ENCODE measurements around the gene KIAA0753.
"Not testable (repeated sequence)": the region's sequence is repeated elsewhere in the genome, so short reads cannot be mapped to it uniquely, and the experiment has no call there.

The KIAA0753 gene

GRCh38 chr17:6676802-6677157, 36.3 kb upstream of the KIAA0753 start:
- no peak overlapping the region for H3K4me3 Mint-ChIP-seq
- peaks cover 30% of the 10 kb centered on the region for H3K27me3 Mint-ChIP-seq (ENCODE audit: low read depth)
- no peaks in the 10 kb centered on the region for H3K9me3 Mint-ChIP-seq
- H3K4me1 Mint-ChIP-seq (ENCODE audit: low read depth): peaks cover 3% of the 10 kb centered on the region
- H3K27ac Mint-ChIP-seq: no peak overlapping the region
- no peaks in the 10 kb centered on the region for H3K36me3 Mint-ChIP-seq (ENCODE audit: low read depth)
- no peak for DNase-seq (ENCODE audit: low spot score)

DNA sequence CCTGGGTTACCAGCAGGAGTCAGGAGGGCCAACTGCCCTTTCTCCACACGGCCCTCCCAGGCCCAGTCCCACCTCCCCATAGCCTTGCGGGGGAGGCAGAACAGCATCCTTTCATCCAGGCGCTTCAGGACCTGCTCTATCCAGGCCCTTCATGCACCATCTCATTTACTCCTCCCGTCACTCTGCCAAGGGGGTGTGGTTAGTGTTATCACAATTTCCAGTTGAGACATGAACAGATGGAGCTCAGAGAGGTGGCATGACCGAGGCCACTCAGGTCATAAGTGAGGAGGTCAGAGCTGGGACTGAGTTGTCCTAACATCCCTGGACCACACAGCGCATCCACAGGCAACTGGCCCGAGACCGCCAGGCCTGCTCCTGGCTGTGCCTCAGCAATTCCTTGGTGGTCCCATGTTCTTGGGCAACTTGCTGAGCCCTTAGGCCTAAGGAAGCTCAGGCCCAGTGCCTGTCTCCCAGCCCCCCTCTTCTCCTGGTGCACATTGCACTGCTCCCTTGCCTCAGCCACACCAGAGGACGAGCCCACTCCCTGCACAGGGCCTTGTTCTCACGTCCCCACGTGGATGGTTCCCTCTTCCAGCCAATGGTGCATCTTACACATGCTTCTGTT, 34.8 kb upstream of the KIAA0753 start:
- H3K36me3 Mint-ChIP-seq (ENCODE audit: low read depth): no peaks in the 10 kb centered on the region
- no peaks in the 10 kb centered on the region for H3K9me3 Mint-ChIP-seq
- no peak for DNase-seq (ENCODE audit: low spot score)
- H3K4me3 Mint-ChIP-seq: no peak overlapping the region
- peaks cover 25% of the 10 kb centered on the region for H3K27me3 Mint-ChIP-seq (ENCODE audit: low read depth)
- no peak overlapping the region for H3K27ac Mint-ChIP-seq
- H3K4me1 Mint-ChIP-seq (ENCODE audit: low read depth): peaks cover 3% of the 10 kb centered on the region

DNA sequence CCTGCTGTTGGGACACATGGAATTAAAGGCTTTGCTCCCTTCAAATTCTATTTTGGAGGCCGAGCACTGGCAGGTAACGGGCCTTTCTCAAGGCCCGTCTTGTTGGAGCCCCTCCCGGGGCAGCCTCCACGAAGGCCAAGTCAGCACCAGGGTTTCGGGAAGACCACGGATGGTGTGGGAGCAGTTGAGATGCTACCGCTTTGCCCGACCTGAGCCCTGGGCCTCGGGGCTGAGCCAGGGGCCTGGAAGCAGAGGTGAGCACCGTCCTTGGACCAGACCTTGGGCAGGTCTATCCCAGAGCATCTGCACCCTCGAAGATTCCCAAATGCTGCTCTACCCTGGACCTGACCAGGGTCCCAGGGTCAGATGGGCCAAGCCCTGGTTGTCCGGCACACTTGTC, 34.1 kb upstream of the KIAA0753 start:
- no peak overlapping the region for H3K4me3 Mint-ChIP-seq
- no peak overlapping the region for H3K27ac Mint-ChIP-seq
- H3K36me3 Mint-ChIP-seq (ENCODE audit: low read depth): no peaks in the 10 kb centered on the region
- H3K4me1 Mint-ChIP-seq (ENCODE audit: low read depth): peaks cover 3% of the 10 kb centered on the region
- H3K9me3 Mint-ChIP-seq: no peaks in the 10 kb centered on the region
- H3K27me3 Mint-ChIP-seq (ENCODE audit: low read depth): peaks cover 22% of the 10 kb centered on the region
- no peak for DNase-seq (ENCODE audit: low spot score)

- H3K36me3 Mint-ChIP-seq (ENCODE audit: low read depth): no peaks in the 10 kb centered on the region
- H3K27ac Mint-ChIP-seq: no peak overlapping the region
- H3K9me3 Mint-ChIP-seq: no peaks in the 10 kb centered on the region
- DNase-seq (ENCODE audit: low spot score): no peak
- H3K27me3 Mint-ChIP-seq (ENCODE audit: low read depth): peaks cover 9% of the 10 kb centered on the region
- H3K4me3 Mint-ChIP-seq: no peak overlapping the region
- no peaks in the 10 kb centered on the region for H3K4me1 Mint-ChIP-seq (ENCODE audit: low read depth)
Observed at GRCh38 chr17:6671431-6671830, 30.9 kb upstream of the KIAA0753 start.

DNA sequence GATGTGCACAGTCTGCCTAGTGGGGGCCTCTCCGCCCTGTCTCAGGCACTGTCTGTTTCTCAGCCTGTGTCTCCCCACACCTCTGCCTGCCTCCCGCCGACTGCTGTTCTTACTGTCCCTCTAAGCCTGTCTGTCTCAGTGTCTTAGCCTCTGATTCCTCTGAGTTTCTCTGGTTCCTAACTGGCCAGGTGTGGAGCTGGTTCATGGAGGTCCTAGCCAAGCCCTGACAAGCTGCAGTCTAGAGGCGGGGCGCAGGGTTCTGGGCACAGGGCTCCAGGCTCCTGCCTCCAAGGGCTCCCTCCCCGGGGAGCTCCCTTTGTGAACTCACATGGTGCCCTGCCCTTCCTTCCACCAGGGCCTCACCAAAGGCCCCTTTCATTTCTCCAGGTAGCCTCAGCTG, 30.5 kb upstream of the KIAA0753 start:
- H3K4me1 Mint-ChIP-seq (ENCODE audit: low read depth): no peaks in the 10 kb centered on the region
- DNase-seq (ENCODE audit: low spot score): no peak
- no peaks in the 10 kb centered on the region for H3K9me3 Mint-ChIP-seq
- no peak overlapping the region for H3K4me3 Mint-ChIP-seq
- no peaks in the 10 kb centered on the region for H3K36me3 Mint-ChIP-seq (ENCODE audit: low read depth)
- H3K27ac Mint-ChIP-seq: no peak overlapping the region
- H3K27me3 Mint-ChIP-seq (ENCODE audit: low read depth): peaks cover 9% of the 10 kb centered on the region

- no peaks in the 10 kb centered on the region for H3K4me1 Mint-ChIP-seq (ENCODE audit: low read depth)
- H3K9me3 Mint-ChIP-seq: no peaks in the 10 kb centered on the region
- no peak overlapping the region for H3K4me3 Mint-ChIP-seq
- H3K27ac Mint-ChIP-seq: no peak overlapping the region
- H3K27me3 Mint-ChIP-seq (ENCODE audit: low read depth): peaks cover 4% of the 10 kb centered on the region
- no peaks in the 10 kb centered on the region for H3K36me3 Mint-ChIP-seq (ENCODE audit: low read depth)
- DNase-seq (ENCODE audit: low spot score): no peak
Observed at GRCh38 chr17:6670571-6670970, 30.1 kb upstream of the KIAA0753 start.

- H3K36me3 Mint-ChIP-seq (ENCODE audit: low read depth): no peaks in the 10 kb centered on the region
- no peaks in the 10 kb centered on the region for H3K9me3 Mint-ChIP-seq
- no peak overlapping the region for H3K27ac Mint-ChIP-seq
- peaks cover 8% of the 10 kb centered on the region for H3K27me3 Mint-ChIP-seq (ENCODE audit: low read depth)
- no peaks in the 10 kb centered on the region for H3K4me1 Mint-ChIP-seq (ENCODE audit: low read depth)
- no peak overlapping the region for H3K4me3 Mint-ChIP-seq
- DNase-seq (ENCODE audit: low spot score): no peak
Observed at GRCh38 chr17:6669479-6670212, 29.1 kb upstream of the KIAA0753 start.

GRCh38 chr17:6668727-6669425, 28.4 kb upstream of the KIAA0753 start:
- Mint-ChIP-seq H3K9me3 (no peaks in the 10 kb centered on the region), H3K4me3 (no peak overlapping the region), H3K4me1 (ENCODE audit: low read depth) (no peaks in the 10 kb centered on the region), H3K36me3 (ENCODE audit: low read depth) (no peaks in the 10 kb centered on the region), H3K27me3 (ENCODE audit: low read depth) (peaks cover 8% of the 10 kb centered on the region), H3K27ac (no peak overlapping the region)
- DNase-seq (ENCODE audit: low spot score): no peak

DNA sequence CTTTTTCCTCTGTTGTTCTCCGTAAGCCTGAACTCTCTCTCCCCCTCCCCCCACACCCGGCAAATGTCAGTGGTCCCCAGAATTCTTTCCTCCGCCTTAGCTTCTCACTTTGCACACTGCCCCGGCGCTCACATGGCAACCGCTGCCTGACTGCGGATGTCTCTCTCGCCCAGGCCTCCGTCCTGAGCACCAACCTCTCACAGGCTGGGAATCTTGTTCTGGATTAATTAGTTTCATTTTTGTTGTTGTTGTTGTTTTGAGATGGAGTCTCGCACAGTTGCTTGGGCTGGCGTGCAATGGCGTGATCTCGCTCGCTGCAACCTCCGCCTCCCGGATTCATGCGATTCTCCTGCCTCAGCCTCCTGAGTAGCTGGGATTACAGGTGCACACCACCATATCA, 27.7 kb upstream of the KIAA0753 start:
- Mint-ChIP-seq H3K36me3 (ENCODE audit: low read depth) (no peaks in the 10 kb centered on the region), H3K9me3 (no peaks in the 10 kb centered on the region), H3K4me1 (ENCODE audit: low read depth) (no peaks in the 10 kb centered on the region), H3K27me3 (ENCODE audit: low read depth) (peaks cover 8% of the 10 kb centered on the region), H3K4me3 (no peak overlapping the region), H3K27ac (no peak overlapping the region)
- DNase-seq (ENCODE audit: low spot score): no peak

DNA sequence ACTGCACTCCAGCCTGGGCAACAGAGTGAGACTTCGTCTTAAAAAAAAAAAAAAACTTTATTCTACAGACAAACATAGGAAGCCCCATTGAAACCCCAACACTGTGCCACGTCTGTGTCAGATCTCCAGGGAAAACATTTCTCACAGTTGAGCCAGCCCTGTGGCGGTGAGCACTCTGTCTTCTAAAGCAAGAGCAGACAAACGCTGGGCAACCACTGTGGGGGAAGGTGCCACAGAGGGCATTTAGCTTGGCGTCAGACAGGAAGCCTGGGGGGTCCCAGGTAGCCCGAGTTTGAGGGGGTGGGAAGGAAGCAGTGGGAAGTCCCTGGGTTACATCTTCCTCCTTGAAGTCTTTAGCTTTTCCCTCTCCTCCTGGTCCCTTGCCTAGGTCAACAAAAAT, 27.0 kb upstream of the KIAA0753 start:
- peaks cover 8% of the 10 kb centered on the region for H3K27me3 Mint-ChIP-seq (ENCODE audit: low read depth)
- H3K36me3 Mint-ChIP-seq (ENCODE audit: low read depth): no peaks in the 10 kb centered on the region
- no peak for DNase-seq (ENCODE audit: low spot score)
- H3K4me3 Mint-ChIP-seq: no peak overlapping the region
- H3K9me3 Mint-ChIP-seq: no peaks in the 10 kb centered on the region
- H3K27ac Mint-ChIP-seq: no peak overlapping the region
- no peaks in the 10 kb centered on the region for H3K4me1 Mint-ChIP-seq (ENCODE audit: low read depth)

- DNase-seq (ENCODE audit: low spot score): no peak
- Mint-ChIP-seq H3K4me1 (ENCODE audit: low read depth) (peaks cover 2% of the 10 kb centered on the region), H3K27ac (no peak overlapping the region), H3K27me3 (ENCODE audit: low read depth) (peaks cover 14% of the 10 kb centered on the region), H3K4me3 (no peak overlapping the region), H3K9me3 (no peaks in the 10 kb centered on the region), H3K36me3 (ENCODE audit: low read depth) (no peaks in the 10 kb centered on the region)
Observed at GRCh38 chr17:6666557-6666956, 26.0 kb upstream of the KIAA0753 start.

DNA sequence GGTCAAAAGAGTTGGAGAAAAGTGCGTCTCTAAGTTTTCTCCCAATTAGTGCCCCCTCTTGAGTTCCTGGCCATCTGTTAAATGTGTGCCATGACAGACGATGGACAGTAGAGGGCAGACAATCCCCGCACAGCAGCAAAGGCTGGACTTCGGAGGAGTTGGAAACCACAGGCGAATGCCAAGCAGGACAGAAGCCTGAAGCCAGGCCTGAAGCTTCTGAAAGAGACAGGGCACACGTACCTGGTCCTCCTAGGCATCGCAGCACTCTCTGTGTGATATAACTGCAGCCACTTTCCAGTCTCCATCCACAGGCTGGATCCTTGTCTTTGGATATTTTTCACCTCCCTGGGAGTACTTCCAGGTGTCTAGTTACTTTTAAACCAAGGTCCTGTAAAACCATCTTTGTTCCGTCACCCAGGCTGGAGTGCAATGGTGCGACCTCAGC, 25.6 kb upstream of the KIAA0753 start:
- no peak for DNase-seq (ENCODE audit: low spot score)
- H3K4me1 Mint-ChIP-seq (ENCODE audit: low read depth): peaks cover 6% of the 10 kb centered on the region
- H3K4me3 Mint-ChIP-seq: no peak overlapping the region
- H3K27ac Mint-ChIP-seq: no peak overlapping the region
- H3K9me3 Mint-ChIP-seq: no peaks in the 10 kb centered on the region
- H3K36me3 Mint-ChIP-seq (ENCODE audit: low read depth): no peaks in the 10 kb centered on the region
- H3K27me3 Mint-ChIP-seq (ENCODE audit: low read depth): peaks cover 18% of the 10 kb centered on the region

DNA sequence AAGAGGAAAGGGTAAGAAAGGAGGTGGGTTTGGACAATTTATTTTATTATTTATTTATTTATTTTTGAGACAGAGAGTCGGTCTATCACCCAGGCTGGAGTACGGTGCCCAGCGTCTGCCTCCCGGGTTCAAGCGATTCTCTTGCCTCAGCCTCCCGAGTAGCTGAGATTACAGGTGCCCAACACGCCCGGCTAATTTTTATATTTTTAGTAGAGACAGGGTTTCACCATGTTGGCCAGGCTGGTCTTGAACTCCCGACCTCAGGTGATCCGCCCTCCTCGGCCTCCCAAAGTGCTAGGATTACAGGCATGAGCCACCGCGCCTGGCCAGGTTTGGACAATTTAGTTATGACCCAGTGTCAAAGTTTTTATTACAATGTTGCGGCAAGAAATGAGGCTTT, 22.7 kb upstream of the KIAA0753 start:
- DNase-seq (ENCODE audit: low spot score); H3K4me3 Mint-ChIP-seq; H3K36me3 Mint-ChIP-seq (ENCODE audit: low read depth); H3K27ac Mint-ChIP-seq; H3K9me3 Mint-ChIP-seq: not testable (repeated sequence)
- H3K4me1 Mint-ChIP-seq (ENCODE audit: low read depth): peaks cover 21% of the 10 kb centered on the region
- peaks cover 22% of the 10 kb centered on the region for H3K27me3 Mint-ChIP-seq (ENCODE audit: low read depth)

DNA sequence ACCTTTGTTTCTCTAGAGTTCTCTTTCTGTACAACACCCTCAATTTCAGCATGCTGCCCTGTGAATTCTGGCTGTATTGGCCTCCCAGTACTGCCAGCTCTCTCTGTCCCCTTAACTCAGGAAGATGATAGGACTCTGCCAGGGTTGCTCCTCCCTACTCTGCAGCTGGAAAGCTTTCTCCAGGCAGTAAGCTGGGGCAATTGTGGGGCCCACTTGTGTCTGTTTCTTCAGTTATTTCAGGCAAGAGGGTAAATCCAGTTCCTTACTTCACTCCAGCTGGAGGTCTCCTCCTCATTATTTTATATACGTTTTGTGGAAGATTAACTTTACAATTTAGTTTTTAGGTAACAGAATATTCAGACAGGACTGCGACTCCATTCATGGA, 20.9 kb upstream of the KIAA0753 start:
- no peak for DNase-seq (ENCODE audit: low spot score)
- Mint-ChIP-seq H3K9me3 (no peaks in the 10 kb centered on the region), H3K27me3 (ENCODE audit: low read depth) (peaks cover 26% of the 10 kb centered on the region), H3K27ac (no peak overlapping the region), H3K4me3 (peak overlapping the region; percentile 42), H3K4me1 (ENCODE audit: low read depth) (peaks cover 30% of the 10 kb centered on the region), H3K36me3 (ENCODE audit: low read depth) (peaks cover 4% of the 10 kb centered on the region)
